Peyer's patch (tissue), 4 donors: ENCODE measurements around the gene OR10H4.

ENCODE experiments used
- CTCF ChIP-seq, 6 experiments: fragments of 450-650 bp in 4 of 6; fragments of 200-600 bp in 2 of 6; sonication (generic) in 1 of 6; IDR thresholded peaks; one replicate each; pipeline ENCODE4 v1.5.1; 2017 to 2019; ENCODE audit warnings: antibody characterized with exemption in 6 of 6, mild to moderate bottlenecking in 3 of 6, moderate library complexity in 1 of 6
- POLR2A ChIP-seq, 2 donors: fragments of 450-650 bp; IDR thresholded peaks; one replicate each; pipeline ENCODE4 v1.5.1; 2017; ENCODE audit warnings: antibody characterized with exemption in 2 of 2, mild to moderate bottlenecking in 2 of 2, moderate library complexity in 2 of 2

GRCh38 chr19:15986701-15987100 lies 37.9 kb downstream of the OR10H4 start:
- no peak for TF ChIP-seq POLR2A (IDR thresholded peaks at IDR 0.05)
- TF ChIP-seq CTCF (IDR thresholded peaks at IDR 0.05): no peak
